ENCODE results near the gene GAS2L2.
"Not testable (repeated sequence)": the region's sequence is repeated elsewhere in the genome, so short reads cannot be mapped to it uniquely, and the experiment has no call there.

Gene GAS2L2

GRCh38 chr17:35769895-35770486, 17.0 kb upstream of the GAS2L2 start:
- DNase-seq, result no peak

DNA sequence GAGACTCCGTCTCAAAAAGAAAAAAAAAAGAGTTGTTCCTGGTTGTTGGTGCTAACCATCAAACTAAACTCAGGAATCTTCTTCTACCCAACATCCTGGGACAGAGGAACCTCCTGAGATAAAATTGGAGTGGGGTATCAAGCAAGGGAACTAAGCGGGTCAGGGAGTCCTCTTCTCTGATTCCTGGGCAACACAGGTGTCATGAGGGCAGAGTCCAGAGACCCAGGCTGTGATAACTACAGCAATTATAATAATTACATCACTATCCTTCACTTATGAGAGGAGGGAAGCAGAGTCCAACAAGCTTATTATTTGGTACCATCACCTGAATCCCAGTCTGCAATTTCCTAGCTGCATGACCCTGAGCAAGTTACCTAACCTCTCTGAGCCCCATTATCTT, 15.8 kb upstream of the GAS2L2 start:
- DNase-seq, result no peak

DNA sequence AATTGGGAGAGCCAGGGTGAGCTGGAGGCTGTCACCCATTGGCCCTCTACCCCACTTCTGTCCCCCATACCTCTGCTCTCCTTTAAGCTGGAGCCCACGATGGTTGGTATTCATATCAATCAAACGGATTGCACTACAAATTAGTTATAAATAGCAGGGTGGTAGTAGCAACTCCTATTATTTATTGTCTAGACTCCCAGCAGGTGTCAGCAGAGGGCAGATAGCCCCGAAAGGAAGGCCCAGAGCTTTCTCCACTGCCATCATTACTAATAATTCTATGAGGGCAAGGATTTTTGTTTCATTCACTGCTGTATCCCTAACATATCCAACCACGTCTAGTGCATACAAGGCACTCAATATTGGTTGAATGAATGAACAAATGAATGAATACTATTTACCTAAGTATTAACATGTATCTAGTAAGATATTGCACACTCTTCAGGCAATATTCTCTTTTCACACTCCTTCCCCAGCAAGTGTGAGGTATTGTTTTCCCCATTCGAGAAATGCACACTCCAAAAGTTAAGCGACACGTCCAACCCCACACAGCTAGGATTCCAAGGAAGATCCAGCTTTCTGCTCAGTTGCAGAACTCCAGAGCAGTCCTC, 14.0 kb upstream of the GAS2L2 start:
- DNase-seq, result no peak

DNA sequence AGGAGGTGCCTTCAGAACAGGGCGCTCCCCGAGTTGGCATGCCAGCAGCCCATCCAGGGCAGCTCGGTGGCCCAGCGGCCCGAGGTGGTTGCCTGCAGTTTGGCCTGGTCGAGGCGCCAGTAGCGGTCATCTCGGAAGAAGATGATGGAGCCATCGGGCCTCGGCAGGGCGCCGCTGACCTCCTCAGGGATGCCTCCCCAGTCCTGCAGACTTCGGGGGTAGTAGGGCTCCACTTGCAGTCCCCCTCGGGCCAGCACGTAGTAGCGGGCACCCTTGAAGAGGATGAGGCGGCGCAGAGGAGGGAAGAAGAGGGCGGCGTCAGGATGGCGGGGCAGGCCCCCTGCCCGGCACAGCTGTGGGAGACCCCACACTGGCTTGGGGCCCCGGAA, 13.4 kb upstream of the GAS2L2 start:
- no peak for DNase-seq

DNA sequence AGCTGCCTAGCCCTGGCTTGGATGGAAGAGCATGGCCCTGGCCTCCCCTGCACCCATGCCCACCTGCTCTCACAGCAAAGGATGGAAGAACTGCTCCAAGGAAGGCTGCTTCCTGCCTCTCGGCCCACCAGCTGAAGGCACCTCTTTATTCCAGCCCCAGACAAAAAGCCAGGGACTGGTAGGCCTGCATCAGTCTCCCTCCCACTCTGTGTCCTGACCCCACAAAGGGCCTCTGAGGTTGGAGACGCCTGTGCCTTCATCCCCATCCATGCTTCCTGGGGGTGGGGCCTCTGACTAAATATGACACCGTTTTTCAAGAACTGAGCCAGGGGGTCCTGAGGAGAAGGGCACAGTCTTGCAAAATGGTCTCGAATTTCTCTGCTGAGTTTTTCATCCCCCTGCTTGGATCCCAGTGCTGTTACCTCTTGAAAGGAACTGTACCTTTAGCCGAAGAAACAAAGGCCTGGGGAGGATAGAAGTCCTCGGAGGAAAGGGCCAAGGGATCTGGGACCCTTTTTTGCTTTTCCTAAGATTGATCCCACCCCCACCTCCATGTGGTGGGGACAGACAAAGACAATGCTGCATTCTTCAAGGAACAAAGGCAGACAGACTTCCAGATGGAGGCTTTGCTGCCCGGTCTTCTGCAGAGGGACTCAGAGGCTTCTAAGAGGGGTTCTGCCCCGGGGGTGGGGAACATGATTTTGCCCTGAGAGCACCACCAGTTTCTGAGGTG, 12.9 kb upstream of the GAS2L2 start:
- no peak for DNase-seq

DNA sequence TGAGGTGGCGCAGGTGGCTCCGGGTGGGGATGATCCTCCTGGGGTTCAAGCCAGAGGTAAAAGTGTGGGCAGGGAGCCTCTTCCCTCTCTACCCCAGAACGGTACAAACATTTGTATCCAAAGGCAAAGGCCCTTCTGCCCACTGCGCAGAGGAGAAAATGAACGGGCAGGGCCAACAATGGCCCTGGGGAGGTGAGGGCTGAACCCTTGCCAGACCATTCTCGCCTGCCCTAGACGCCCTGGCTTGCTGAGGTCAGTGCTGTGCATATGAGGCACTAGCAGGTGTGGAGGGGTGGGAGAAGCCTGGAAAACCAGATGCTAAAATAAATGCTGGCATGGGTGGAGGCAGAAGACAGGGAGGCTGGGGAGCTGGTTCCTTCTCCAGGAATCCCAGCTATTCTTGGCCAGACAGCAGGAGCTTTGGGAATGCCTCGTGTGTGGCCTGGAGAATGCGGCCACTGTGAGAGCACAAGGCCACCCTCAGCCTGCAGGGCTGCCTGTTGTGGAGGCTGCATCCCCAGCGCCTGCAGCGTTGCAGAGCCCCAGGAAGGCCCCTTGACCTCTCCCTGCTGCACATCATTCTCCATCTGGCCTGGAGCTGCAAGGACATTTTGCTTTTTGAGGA, 12.2 kb upstream of the GAS2L2 start:
- no peak for DNase-seq

DNA sequence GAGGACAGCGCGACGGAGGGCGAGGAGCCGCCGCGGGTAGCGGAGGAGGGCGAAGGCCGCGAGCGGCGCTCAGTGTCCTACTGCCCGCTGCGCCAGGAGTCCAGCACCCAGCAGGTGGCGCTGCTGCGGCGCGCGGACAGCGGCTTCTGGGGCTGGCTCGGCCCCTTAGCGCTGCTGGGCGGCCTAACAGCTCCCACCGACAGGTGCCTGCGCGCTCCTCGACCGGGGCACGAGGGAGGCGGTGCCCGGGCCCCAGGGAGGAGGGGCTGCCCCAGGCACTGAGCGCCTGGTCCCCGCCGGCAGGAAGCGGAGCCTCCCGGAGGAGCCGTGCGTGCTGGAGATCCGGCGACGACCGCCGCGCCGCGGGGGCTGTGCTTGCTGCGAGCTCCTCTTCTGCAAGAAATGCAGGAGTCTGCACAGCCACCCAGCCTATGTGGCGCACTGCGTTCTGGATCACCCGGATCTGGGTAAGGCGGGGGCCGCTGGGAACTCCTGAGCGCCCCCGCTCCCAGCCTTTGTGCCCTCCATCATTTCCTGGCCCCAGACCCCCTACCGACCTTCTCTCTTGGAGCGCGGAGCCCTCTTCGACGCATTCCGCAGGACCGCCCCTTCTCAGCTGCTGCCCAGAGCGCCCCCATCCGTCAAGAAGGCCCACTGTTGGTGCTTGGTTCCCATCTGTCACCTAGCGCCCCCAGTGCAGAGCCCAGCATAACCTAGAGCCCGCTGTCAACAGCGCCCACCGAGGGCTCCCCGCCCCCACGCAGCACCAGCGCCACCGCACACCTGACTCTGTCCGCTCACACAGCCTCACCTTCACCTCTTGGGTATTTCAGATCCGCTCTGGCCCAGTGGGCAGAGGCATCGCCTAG, 11.3 kb upstream of the GAS2L2 start:
- peak; percentile 63 for DNase-seq

GRCh38 chr17:35763767-35764122, 10.7 kb upstream of the GAS2L2 start:
- no peak for DNase-seq

- no peak for DNase-seq
Measured at GRCh38 chr17:35761601-35762000, 8.6 kb upstream of the GAS2L2 start.

GRCh38 chr17:35760587-35760986, 7.5 kb upstream of the GAS2L2 start, which contains the start of gene C17orf50:
C17orf50 (plus strand) TSS chr17:35760887; CDS start chr17:35760942, 55 bp downstream.
- DNase-seq, result no peak

DNA sequence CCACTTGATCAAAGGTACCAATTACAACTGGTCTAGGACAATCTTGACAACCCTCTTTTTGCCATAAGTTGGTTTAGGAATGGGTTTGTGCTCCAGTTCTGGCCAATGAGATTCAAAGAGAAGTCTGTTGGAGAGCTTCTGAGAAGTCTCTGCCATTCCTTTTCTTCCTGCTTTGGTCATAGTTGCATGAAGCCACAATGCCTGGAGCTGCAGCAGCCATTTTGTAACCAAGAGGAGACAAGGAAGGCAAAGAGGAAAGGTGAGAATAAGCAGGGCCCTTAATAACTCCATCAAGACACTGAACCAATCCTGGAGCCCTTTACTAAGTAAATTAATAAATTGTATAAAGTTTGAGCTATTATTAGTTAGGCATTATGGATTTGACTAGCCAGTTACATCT, 4.2 kb upstream of the GAS2L2 start:
- DNase-seq, result no peak

GRCh38 chr17:35752471-35752870, 568 bp downstream of the GAS2L2 start:
- no peak for DNase-seq

DNA sequence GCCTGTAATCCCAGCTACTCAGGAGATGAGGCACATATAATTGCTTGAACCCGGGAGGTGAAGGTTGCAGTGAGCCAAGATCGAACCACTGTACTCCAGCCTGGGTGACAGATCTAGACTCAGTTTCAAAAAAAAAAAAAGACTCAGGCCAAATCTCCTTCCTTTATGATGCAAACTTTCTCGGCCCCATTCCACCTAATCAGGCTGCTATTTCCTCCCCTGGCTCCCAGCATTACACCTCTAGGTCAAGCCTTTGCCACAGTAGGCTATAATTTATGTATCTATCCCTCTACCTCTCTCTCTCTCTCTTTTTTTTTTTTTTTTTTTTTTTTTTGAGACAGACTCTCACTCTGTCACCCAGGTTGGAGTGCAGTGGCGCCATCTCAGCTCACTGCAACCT, 1.5 kb downstream of the GAS2L2 start:
- not testable (repeated sequence) for DNase-seq

GRCh38 chr17:35750526-35751395, 2.3 kb downstream of the GAS2L2 start:
- DNase-seq, result no peak

GRCh38 chr17:35749560-35750412, 3.3 kb downstream of the GAS2L2 start:
- DNase-seq, result no peak

DNA sequence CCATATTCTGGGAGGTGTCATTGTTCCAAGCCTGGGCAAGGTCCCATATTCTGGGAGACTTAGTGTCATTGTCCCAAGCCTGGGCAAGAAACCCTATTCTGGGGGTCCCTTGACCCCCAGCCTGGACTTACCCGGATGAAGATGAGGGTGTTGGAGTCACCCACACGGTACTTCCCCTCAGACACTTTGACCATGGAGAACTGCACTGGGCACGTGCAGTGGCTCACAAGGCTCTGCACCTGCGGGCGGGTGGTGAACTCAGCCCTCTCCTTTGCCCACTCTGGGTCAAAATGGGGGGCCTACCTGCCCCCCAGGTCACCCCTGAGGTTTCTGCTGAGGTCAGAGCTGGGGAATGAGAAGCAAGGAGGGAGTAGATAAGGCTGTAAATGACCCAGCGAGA, 4.1 kb downstream of the GAS2L2 start:
- DNase-seq, result no peak

DNA sequence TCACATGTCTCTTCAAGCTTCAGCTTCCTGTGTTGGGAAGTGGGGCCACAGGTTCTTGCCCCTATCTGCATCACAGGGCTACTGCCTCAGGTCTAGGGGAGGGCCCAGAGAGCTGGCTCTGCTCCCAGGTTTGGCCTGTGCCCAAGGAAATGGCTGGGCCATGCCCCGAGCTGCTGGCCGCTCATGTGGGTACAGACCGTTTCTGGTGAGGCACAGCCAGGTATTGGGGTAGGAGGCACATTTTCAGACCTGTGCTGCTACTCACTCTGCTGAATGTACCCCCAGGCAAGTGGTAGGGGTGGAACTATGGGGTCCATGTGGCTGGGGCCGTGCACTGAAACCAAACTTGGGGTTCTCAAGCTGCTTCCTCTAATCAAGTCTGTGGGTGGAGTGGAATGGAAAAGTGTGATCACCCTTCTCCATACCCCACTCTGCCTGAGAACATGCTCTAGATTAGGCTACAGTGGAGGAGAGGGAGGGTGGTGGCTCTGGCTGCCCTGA, 4.6 kb downstream of the GAS2L2 start:
- DNase-seq, result no peak

DNA sequence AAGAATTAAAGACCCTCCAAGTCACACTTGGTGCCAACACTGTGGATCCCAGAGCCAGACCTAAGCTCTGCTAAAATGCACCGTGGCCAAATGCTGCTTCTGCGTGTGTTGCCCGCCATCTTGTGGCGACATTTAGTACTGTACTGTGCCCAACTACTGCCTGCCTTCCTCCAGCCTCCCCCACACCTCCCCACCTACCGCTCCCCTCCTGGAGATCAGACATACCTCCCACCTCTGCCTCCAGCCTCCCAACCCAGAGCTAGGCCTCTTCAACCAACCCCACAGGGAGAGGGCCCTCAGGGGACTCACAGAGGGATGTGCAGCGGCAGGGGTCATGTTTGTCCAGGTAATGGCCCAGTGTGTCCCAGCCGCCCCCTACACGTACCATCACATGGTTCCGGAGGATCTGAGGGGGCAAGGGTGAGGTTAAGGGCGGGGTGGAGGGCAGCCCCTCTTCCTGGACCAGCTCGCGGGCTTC, 5.5 kb downstream of the GAS2L2 start:
- peak; percentile 54 for DNase-seq

- DNase-seq, result no peak
Measured at GRCh38 chr17:35745749-35746320, 7.2 kb downstream of the GAS2L2 start.

- no peak for DNase-seq
Measured at GRCh38 chr17:35745246-35745645, 7.8 kb downstream of the GAS2L2 start.
